ENCODE results near the gene CCDC83. TPM values are rescaled to one million over a fixed set of nuclear protein-coding genes. Genes with fewer than 3 reads are reported as not detected.
A peak's percentile ranks its signal among the peaks of the same experiment; 100 is the strongest.
"Not testable (repeated sequence)": the region's sequence is repeated elsewhere in the genome, so short reads cannot be mapped to it uniquely, and the experiment has no call there.

The CCDC83 gene
- total RNA-seq, 4 donors from 2014 or later = 0.21 TPM; not detected in 3

- DNase-seq = no peak
- intact Hi-C loops (cut with DNase I; ENCODE audit: low total_unique reads) = no loop called here
- H3K27ac ChIP-seq = peak overlapping the region in 1 of 2 donors; percentile 68
- H3K4me3 ChIP-seq = no peak overlapping the region
- H3K4me1 ChIP-seq = no peaks in the 10 kb centered on the region
- TF ChIP-seq POLR2A (IDR thresholded peaks at IDR 0.05) (no peak), CTCF (IDR thresholded peaks at IDR 0.05) (no peak)
- no peaks in the 10 kb centered on the region for H3K9me3 ChIP-seq
- H3K27me3 ChIP-seq = no peaks in the 10 kb centered on the region
- no peaks in the 10 kb centered on the region for H3K36me3 ChIP-seq
These were observed 93.7 kb downstream of the CCDC83 start for GRCh38 chr11:85948884-85949283.

- Histone ChIP-seq H3K9me3 (no peaks in the 10 kb centered on the region), H3K4me1 (peaks cover 0 to 5% of the 10 kb centered on the region in 2 donors), H3K27me3 (no peaks in the 10 kb centered on the region), H3K36me3 (no peaks in the 10 kb centered on the region), H3K4me3 (no peak overlapping the region), H3K27ac (no peak overlapping the region)
- intact Hi-C loops (cut with DNase I; ENCODE audit: low total_unique reads) = no loop called here
- no peak for DNase-seq
- TF ChIP-seq POLR2A (IDR thresholded peaks at IDR 0.05) (no peak), CTCF (IDR thresholded peaks at IDR 0.05) (no peak)
These were observed 94.6 kb downstream of the CCDC83 start for GRCh38 chr11:85949798-85950197.

- no peaks in the 10 kb centered on the region for H3K9me3 ChIP-seq
These were observed 95.3 kb downstream of the CCDC83 start for GRCh38 chr11:85950317-85951048.

GRCh38 chr11:85951049-85951405 lies 95.8 kb downstream of the CCDC83 start:
- Histone ChIP-seq H3K4me1 (peaks cover 0 to 7% of the 10 kb centered on the region in 2 donors), H3K27ac (no peak overlapping the region), H3K27me3 (no peaks in the 10 kb centered on the region), H3K4me3 (no peak overlapping the region), H3K9me3 (no peaks in the 10 kb centered on the region), H3K36me3 (no peaks in the 10 kb centered on the region)
- TF ChIP-seq CTCF (IDR thresholded peaks at IDR 0.05) (no peak), POLR2A (IDR thresholded peaks at IDR 0.05) (no peak)
- intact Hi-C loops (cut with DNase I; ENCODE audit: low total_unique reads) = no loop called here
- DNase-seq = no peak

More at GRCh38 chr11:85950317-85951048, 95.3 kb downstream of the CCDC83 start:
- H3K4me1 ChIP-seq = peaks cover 0 to 7% of the 10 kb centered on the region in 2 donors
- no peak for TF ChIP-seq POLR2A (IDR thresholded peaks at IDR 0.05)
- TF ChIP-seq CTCF (IDR thresholded peaks at IDR 0.05) = no peak
- H3K27me3 ChIP-seq = no peaks in the 10 kb centered on the region
- no peaks in the 10 kb centered on the region for H3K36me3 ChIP-seq
- intact Hi-C loops (cut with DNase I; ENCODE audit: low total_unique reads) = no loop called here
- H3K27ac ChIP-seq = no peak overlapping the region
- no peak for DNase-seq
- no peak overlapping the region for H3K4me3 ChIP-seq

GRCh38 chr11:85951428-85952107 lies 96.4 kb downstream of the CCDC83 start:
- no peak overlapping the region for H3K4me3 ChIP-seq
- H3K9me3 ChIP-seq = no peaks in the 10 kb centered on the region
- no peaks in the 10 kb centered on the region for H3K36me3 ChIP-seq
- no peaks in the 10 kb centered on the region for H3K27me3 ChIP-seq
- intact Hi-C loops (cut with DNase I; ENCODE audit: low total_unique reads) = no loop called here
- H3K27ac ChIP-seq = no peak overlapping the region
- DNase-seq = no peak
- peaks cover 0 to 7% of the 10 kb centered on the region in 2 donors for H3K4me1 ChIP-seq
- TF ChIP-seq CTCF (IDR thresholded peaks at IDR 0.05) (no peak), POLR2A (IDR thresholded peaks at IDR 0.05) (no peak)

- intact Hi-C loops (cut with DNase I; ENCODE audit: low total_unique reads); DNase-seq; H3K9me3 ChIP-seq; H3K27me3 ChIP-seq; H3K4me3 ChIP-seq; H3K36me3 ChIP-seq; H3K27ac ChIP-seq; H3K4me1 ChIP-seq: not testable (repeated sequence)
These were observed 96.9 kb downstream of the CCDC83 start for GRCh38 chr11:85952108-85952485.

Data from uterus (tissue), 4 donors.